Frontal cortex (tissue), 4 donors: Measurements from ENCODE around the gene FSD1. TPM values are rescaled to one million over a fixed set of nuclear protein-coding genes. Genes with fewer than 3 reads are reported as not detected.

Experiments used
- DNase-seq, 2 donors: peaks; one replicate each; pipeline ENCODE4 v3.0.0; 2012; ENCODE audit warnings: low spot score in 2 of 2
- FAIRE-seq: peaks from 2 replicates; lab custom pipeline; 2012; peaks lifted over from hg19 to GRCh38; lab: Jason Lieb, UNC
- total RNA-seq: library from RNA; depleted of rRNA; stranded (reverse); fragments of >200 nt; gene quantifications from one replicate; pipeline ENCODE4 v1.2.3, GENCODE V29; 2014
- donor health status: control.
- donor health status: control.
- donor health status: control.

The FSD1 gene
- total RNA-seq, 1 donor from 2014 or later = 38.7 TPM

DNA sequence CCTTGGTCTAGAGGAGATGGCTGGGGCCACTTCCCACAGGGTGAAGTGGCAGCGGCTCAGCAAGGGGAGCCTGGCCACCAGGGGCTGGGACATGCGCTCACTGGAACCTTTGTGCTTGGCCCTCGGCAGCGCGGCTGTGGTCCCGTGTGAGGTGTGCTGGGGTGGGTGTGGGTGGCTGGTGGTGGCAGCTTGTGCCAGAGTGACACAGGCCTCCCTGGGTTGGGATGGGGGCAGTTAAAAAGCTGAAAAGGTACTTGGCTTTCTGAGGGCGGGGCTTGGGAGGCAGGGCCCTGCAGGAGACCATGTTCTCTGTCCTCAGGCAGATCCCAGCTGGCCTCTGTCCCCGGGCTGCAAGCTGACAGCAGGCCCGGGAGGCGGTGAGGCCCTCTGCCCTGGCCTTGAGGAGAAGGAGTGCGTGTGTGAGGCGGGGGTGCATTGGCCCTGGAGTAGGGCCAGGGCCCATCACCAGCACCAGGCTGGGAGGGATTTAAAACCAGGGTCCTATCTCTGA lies 56.3 kb downstream of the FSD1 start:
- FAIRE-seq = no peak
- DNase-seq = no peak

DNA sequence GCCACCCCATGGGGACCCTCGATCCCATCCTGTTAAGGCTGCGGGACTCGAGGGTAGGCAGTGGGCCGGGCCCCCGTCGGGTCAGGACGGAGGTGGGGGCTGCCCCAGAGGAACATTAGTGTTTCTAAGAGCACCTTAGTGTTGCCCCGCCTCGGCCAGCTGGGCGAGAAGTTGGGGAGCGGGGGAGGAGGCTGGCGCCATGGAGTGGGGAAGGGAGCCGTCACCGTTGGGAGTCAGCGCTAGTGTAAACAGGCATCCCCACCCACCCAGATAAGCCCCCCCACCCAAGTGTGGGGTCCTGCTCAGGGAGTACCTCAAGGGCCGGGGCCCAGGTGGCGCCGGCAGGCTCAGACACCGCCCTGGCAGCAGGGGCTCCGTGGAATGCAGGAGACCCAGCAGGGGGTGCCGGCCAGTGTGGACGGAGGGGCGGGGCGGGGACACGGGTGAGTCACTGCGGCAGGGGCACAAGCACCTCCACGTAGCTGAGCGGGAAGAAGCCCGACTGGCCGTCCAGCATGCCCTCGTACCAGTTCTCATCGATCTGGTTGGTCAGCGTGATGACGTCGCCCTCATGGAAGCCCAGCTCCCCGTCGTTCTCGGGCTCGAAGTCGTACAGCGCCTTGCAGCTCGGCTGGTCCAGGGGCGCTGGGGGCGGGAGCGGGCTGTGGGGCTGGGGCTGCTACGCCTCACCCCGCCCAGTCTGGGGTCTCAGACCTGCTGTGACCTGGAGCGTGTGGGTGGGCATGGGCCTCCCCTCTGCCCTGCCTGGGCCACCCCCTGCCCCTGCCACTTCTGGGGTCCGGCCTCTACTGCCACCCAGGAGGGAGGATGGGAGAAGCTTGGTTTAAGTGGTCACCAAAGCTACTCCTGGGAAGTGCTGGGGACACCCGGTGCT lies 57.0 kb downstream of the FSD1 start:
- no peak for DNase-seq

GRCh38 chr19:4362101-4362828 lies 57.9 kb downstream of the FSD1 start:
- DNase-seq (no peak), FAIRE-seq (no peak)

More for the DNA sequence above, 57.0 kb downstream of the FSD1 start:
- FAIRE-seq = no peak

DNA sequence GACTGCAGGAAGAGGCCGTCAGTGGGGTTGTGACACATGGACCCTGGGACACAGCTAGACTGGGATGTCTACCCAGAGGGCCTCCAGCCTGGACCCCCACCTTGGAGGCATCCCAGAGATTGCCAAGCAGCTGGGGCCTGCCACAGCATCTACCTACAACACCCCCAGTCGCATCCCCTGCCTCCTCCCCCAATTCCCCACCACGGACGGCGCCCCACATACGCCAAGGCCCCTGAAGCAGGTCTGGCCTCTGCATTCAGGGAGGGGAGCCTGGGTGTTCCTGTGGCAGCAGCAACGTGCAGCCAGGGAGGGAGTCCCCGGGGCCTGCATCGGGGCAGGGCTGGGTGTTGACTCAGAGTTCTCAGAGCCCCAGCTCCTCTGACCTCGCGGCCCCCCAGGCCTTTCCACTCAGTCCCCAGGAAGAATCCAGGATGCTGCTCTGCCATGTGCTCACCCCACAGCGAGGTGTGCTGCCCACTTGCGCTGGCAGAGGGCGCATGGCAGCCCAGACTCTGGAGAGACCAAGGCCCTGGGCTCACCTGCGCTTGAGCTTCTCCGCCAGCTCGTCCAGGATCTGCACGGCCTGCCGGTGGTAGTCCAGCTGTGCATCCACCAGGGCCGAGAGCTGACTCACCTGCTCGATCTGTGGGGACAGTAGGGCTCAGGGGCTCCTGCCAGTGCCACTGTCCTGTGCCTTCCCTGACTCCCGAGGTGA lies 58.6 kb downstream of the FSD1 start:
- FAIRE-seq (no peak), DNase-seq (no peak)

DNA sequence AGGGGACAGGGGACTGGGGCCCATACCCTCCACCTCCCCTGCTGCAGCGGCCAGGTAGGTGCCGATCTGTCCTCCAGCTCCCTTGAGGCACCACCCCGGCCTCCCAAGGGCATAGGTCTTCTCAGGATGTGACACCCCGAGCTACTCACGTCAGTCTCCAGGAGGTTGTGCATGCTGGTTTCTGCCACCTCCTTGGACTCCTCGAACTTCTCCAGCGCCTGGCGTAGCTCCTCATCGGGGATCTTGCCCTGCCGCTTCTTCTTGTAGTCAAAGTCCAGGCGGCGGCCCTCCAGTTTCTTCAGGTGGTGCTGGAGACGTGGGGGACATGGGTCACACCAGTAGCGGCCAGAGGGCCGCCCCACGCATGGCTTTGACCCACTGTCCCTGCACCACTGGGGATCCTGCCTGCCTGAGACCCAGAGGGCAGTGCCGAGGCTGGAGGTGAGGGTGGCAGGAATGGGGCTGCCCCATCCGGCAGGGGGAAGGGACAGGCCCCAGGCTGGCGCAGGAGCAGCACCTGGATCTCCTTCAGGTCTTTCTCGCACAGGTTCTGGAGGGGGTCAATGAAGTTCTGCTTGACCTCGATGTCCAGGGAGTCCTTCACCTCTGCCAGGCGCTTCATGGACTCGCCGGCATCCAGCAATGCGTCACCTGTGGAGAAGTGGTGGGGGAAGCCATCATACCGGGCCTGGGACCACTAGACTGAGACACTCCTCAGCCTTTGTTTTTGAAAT lies 59.3 kb downstream of the FSD1 start:
- FAIRE-seq (no peak), DNase-seq (no peak)

- no peak for FAIRE-seq
- DNase-seq = no peak
Observed at GRCh38 chr19:4365341-4365740, 60.9 kb downstream of the FSD1 start.

DNA sequence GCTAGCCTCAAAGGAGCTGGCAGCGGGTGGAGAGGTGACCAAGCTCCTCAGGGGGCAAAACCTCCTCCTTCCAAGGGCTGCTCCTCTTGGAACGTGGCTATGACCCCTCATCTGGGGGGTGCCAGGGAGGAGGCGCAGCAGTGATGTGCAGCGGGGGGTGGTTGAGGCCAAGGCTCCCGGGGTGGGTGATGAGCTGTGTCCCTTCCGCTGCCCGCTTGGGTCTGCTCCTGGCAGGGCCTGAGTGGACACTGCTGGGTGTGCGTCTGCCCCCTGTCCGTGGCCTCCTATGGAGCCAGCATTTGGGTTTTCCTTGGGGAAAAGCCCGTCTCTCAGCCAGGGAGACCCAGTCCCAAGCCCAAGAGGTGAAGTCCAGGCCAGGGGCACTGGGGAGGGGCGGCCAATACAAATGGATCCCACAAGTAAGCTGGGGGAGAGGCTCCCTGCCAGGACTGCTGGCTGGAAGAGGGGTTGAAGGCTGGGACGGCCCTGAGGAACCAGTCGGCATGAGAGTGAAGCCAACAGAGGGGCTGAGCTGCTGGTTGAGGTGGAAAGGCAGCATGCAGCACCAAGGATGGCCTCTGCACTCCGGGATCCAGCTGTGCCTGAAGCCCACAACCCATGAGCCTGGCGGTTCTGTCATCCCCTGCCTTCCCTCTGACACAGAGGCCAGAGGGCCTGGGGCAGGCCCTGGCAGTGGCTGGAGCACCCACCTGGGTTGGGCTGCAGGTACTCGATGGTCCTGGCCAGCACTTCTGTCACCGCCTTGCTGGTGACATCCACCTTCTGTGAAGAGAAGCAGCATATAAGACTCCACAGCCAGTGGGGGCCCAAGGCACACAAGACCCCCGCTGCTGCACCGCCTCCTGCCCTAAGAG lies 61.6 kb downstream of the FSD1 start:
- no peak for FAIRE-seq
- DNase-seq = no peak

DNA sequence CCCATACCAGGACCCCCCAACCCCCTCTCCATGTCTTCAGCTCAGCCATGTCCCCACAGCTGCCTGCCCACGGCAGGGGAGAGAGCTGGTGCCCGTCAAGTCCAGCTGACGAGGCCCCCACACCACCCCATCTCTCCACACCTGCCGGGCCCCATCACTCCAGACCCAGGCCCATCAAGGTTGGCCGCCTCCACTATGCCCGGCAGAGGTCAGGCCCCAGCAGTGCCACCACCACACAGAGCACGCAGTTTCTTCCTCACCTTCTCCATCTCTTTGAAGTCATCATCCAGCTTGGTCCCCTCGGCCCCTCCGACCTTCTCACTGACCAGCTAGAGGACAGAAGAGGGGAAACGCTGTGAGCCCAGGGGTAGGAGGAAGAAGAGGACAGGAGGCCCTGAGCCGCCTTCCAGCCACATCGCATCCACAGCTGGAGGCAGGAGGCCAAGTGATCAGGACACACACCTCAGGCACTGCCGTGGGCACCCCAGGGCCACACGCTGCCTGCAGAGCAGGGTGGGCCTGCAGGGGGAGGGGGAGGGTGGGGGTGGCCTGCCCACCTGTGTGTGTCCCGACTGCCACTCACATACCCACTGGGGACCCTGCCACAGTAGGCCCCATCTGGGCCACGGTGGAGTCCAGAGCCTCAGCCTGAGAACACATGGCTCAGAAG lies 62.4 kb downstream of the FSD1 start:
- DNase-seq (no peak), FAIRE-seq (no peak)

- no peak for DNase-seq
Observed at GRCh38 chr19:4367336-4367723, 62.9 kb downstream of the FSD1 start.

GRCh38 chr19:4367781-4368127 lies 63.4 kb downstream of the FSD1 start:
- DNase-seq (no peak), FAIRE-seq (no peak)

More at GRCh38 chr19:4367336-4367723, 62.9 kb downstream of the FSD1 start:
- no peak for FAIRE-seq

GRCh38 chr19:4368128-4368820 lies 63.9 kb downstream of the FSD1 start:
- DNase-seq = no peak
- no peak for FAIRE-seq

DNA sequence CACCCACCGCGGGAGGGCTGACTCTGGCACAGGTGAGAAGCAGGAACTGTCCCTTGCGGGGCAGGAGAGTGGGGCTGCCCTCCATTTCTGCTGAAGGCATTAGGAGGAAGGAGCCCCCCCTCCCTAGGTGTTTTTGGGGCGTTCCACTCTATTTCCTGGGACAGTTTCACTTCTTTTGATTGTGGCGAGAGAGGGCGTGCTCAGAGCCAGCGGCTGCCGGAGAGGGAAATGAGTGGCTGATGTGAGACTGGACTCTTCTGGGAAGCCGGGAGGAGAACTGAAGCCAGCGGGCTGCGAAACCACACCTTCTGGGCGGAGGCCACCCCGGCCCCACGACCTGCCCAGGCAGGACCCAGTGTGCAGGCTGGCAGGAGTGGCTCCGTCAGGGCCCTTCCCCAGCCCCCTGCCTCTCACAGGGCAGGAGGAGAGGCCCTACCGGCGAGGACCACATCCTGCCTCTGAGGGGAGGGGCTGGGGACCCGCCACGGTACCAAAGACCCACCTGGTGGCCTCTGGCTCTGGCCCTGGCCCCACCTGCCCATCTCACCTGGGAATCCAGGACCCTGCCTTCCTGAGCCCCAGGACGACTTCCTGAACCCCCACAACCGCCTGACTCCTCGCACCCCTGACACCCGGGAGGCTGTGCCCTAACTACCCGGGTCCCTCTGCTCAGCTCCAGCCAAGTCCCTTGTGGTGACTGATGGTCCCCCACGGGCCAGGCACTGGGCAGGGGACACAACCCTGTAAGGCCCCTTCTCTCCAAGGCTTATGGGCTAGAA lies 64.9 kb downstream of the FSD1 start:
- DNase-seq = no peak
- no peak for FAIRE-seq

DNA sequence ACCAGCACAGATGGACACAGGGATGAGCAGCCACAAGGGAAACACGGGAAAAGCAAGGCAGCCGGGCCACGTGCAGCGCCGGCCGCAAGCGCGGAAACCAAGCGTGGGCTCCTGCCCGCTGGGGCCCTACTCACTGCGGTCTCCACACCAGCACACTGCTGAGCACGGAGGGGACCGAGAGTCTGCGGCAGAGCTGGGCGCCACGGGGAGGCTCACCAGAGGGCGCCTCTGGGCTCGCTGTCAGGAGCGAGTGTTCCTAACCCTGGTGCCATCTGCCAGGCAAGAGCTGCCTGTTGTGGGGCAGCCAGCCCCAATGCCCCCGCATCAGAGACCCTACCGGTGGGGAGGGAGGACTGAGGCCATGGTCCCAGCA lies 65.5 kb downstream of the FSD1 start:
- peak in 1 of 2 donors; percentile 68 for DNase-seq
- FAIRE-seq = no peak

DNA sequence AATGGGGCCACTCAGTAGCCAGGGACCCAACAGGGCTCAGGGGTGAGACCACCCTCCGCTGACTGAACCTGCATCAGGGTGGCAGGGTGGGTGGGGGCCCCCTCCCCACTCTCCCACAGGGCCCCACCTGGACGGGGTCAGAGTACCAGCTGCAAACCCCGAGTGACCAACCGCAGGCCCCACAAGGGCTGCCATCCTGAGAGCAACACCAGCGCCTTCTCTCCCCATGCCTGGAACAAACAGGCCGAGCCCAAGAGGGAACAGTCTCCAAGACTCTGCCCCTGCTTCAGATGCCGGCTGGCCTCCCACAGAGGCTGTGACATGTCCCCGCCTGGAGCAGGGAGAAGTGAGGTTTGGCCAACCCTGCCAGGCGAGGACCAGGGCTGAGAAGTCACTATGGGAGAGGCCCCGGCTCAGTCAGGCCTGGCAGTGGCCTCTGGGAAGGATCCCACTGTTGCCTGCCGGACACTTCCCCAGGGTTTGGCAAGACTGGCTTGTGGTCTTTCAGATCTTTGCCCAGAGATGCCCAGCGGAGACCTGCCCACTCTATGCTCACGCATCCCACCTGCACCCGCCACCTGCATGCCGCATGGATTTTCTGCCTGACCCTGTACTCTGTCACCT lies 66.1 kb downstream of the FSD1 start:
- FAIRE-seq (no peak), DNase-seq (no peak)

DNA sequence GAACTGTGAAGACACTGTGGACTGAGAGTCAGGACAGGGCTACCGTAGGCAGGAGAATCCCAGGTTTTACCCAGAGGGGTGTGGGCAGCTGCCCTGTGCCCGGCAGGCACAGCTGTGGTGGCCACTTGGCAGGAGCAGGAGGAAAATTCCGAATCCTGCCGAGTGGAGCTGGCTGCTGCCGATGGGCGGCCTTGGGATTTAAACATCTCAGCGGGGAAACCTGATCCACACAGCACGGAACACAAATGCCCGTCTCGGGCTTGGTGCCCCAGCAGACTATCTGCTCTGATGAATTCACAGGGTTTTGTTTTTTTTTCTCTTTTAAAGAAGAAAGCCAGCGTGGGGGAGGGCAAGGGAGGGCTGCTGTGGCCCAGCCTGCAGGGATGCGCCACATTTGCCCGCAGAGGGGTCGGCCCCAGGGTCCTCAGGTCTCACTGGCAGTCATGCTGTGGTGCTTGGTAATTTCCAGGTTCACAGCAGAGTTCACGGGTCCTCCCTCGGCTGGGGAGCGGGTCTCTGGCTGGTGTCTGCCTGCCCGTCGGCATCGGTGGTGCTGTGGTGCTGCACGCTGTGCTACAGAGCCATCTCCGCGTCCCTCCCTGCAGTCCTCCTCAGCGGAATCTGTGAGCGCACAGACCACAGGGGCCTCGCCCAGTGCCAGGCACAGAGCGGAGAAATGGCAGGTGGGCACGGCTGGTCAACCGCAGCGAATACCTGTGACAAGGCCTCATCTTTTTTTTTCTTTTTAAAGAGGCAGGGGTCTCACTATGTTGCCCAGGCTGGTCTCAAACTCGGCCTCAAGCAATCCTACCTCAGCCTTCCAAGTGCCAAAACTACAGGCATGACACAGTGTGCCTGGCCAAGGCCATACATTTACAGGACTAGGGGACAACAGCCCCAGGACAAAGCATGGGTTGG lies 67.1 kb downstream of the FSD1 start:
- no peak for FAIRE-seq

More for the DNA sequence above, 67.1 kb downstream of the FSD1 start:
- DNase-seq = no peak
